22Rv1 (cell line): ENCODE measurements around the gene ZNF79.

ENCODE experiments used
- ZFX ChIP-seq: fragments of 450-650 bp; IDR thresholded peaks from 2 replicates; pipeline ENCODE4 v1.6.1; 2017; ENCODE audit warnings: antibody characterized with exemption, borderline replicate concordance
- TF ChIP-seq, protein P1 (sequence below): fragments of 450-650 bp; IDR thresholded peaks from 2 replicates; pipeline ENCODE4 v1.5.1; 2017; ENCODE audit warnings: mild to moderate bottlenecking

DNA sequence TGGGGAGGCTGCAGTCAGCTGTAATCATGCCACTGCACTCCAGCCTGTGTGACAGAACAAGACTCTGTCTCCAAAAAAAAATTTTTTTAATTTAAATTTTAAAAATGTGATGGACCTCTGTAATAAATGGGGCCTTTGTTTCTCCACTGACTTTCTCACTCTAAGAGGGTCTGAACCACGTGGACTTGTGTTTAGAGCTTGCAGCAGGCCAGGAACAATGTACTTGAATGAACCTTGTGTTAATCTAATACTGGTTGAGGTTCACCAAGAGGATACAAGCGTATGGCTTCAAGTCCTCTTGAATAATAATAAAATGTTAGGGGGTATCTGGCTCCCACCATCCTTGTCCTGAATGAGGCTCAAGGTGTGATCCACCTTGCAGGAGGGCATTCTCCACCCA is 41.6 kb upstream of the ZNF79 start:
- TF ChIP-seq, protein P1, sequence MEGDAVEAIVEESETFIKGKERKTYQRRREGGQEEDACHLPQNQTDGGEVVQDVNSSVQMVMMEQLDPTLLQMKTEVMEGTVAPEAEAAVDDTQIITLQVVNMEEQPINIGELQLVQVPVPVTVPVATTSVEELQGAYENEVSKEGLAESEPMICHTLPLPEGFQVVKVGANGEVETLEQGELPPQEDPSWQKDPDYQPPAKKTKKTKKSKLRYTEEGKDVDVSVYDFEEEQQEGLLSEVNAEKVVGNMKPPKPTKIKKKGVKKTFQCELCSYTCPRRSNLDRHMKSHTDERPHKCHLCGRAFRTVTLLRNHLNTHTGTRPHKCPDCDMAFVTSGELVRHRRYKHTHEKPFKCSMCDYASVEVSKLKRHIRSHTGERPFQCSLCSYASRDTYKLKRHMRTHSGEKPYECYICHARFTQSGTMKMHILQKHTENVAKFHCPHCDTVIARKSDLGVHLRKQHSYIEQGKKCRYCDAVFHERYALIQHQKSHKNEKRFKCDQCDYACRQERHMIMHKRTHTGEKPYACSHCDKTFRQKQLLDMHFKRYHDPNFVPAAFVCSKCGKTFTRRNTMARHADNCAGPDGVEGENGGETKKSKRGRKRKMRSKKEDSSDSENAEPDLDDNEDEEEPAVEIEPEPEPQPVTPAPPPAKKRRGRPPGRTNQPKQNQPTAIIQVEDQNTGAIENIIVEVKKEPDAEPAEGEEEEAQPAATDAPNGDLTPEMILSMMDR, result no peak
- TF ChIP-seq ZFX, result no peak
